ELR (cell line): ENCODE results near the gene NWD2.
"Not testable (repeated sequence)": the region's sequence is repeated elsewhere in the genome, so short reads cannot be mapped to it uniquely, and the experiment has no call there.

Source experiments
- DNase-seq: peaks from one replicate; pipeline ENCODE4 v3.0.0-alpha.2; 2015; ENCODE audit warnings: low read depth

The NWD2 gene, protein sequence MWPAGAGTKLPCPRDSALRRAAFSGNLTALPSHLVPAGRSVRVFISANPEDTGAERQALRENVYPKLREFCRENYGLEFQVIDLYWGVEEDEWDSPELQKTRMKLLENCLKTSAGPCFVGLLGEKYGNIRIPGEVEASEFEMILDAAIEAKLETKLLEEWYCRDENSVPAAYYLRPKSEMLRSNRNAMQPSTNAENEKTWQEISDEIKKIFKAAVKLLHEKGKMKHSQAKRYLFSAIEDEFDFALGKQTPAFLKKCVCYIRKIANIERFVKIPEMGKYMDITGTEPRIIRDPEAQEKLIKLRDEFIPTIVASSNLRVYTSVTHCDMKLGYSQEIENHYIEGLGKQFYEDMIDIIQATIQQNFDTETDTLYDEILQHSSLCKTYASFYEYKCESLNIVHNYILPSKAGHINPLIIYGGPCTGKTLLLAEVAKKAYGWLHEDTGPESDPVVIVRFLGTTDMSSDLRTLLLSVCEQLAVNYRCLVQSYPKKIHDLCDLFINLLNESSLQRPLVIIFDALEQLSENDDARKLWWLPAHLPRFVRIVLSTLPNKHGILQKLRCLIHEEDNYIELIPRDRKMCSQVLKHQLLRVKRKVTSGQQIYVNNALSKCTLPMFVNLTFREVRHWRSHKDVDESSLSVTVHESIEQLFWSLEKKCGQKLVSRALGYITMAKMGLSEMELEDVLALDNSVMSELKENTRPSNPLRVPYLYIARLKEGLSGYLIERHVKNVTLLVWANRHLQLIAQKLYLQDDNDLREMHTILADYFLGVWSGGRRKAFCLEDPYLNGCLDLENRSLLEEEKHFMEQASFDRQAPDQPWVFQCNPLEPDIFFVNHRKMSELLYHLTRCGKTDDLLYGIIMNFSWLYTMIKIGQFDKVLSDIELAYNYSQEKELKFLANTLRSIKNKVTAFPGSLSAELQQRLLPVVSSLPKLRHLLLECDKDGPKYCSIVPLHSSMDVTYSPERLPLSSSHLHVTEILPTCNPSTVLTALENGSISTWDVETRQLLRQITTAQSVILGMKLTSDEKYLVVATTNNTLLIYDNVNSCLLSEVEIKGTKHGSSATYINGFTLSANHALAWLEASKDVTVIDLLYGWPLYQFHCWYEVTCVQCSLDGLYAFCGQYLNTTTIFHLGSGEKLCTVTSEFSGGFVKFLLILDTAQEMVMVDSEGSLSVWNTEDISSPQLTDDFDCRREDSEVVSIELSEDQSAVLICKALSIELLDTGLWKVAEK (N-terminal part only)

DNA sequence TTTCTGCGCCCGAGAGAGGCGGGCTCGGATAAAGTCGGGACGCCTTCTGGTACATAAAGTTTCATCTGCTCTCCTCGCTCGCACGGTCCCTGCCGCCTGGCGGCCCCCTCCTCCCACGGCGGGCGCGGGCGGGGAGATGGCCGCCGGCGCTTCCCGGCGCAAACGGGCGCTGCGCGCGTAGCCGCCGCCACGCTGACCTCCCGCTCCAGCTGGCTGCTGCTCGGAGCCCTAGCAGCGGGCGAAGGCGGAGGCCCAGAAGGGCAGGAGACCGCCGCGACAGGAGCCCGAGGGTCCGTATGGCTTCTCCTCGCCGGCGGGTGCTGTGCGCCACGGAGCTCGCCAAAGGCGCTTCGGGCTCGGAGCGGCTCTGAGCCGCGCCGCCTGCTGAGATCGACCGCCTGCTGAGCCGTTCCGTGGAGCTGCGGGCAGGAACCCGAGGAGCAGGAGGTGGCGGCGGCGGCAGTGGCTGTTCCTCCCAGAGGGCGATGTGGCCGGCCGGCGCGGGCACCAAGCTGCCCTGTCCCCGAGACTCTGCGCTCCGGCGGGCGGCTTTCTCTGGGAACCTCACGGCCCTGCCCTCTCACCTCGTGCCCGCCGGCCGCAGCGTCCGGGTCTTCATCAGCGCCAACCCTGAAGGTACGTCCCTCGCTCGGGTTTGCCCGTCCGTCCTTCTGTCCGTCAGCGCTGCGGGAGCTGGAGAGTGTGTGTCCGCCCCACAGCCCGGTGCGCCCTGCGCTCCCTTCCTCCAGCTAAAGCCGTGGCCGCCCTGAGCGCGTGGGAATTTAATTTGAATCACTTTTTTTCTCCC is at the start of gene NWD2:
TSS of gene NWD2 (plus strand) at position 161 of the 808 bp plus-strand sequence. CDS start at position 486, 325 bp downstream.
- DNase-seq: no peak

DNA sequence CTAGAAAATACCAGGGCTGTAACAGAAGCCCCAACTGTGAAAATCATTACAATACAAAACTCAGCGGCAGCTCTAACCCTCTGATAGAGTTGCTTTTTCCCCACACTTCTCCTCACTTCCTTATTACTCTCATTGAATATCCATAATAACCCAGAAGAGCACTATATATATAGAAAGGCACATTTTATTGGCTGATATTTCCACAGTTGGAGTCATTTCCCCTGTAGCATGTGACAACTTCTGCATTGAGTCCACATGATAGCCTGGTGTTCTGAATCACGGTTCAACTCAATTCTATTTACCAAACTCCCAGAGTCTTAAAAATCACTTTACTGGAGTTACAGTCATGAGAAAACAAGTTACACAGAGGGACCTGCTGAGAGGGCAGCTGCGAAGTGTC is 46.6 kb upstream of the NWD2 start:
- DNase-seq: no peak

- DNase-seq: not testable (repeated sequence)
These were observed 39.8 kb upstream of the NWD2 start for GRCh38 chr4:37204740-37205139.

DNA sequence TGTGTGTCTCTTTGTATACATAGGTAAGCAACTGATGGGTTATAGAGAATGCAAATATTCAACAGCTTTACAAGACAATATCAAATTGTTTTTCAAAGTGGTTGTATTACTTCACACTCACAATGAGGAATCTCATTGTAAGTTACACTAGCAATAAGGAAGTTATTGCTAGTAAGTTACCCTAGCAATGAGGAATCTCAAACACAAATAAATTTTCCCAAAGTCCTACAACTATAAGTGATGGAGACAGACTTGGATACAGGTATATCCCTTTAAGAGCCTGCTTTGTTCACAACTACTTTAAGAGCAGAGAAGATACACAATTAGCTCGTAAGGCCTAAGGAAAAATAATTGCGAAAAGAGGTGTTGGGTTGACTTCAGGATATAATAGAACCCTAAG is 28.3 kb upstream of the NWD2 start:
- no peak for DNase-seq

GRCh38 chr4:37219242-37219641 is 25.3 kb upstream of the NWD2 start:
- no peak for DNase-seq

DNA sequence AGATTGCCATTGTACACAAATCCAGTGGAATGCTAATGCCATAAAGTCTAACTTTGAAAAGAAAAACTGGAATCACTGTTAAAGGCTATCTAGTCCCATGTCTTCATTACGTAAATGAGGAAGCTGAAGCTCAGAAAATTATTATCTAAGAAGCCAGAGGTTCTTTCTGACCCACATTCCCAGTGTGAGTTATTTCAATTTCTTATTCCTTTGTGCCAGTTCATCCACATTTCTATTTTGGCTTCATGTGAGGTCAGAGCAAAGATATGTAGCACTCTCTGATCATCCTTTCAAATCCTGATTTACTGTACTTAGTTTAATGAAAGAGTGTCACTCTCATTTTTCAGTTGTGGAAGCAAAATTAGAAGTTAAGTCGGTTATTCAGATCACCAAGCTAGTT is 24.6 kb upstream of the NWD2 start:
- no peak for DNase-seq

DNA sequence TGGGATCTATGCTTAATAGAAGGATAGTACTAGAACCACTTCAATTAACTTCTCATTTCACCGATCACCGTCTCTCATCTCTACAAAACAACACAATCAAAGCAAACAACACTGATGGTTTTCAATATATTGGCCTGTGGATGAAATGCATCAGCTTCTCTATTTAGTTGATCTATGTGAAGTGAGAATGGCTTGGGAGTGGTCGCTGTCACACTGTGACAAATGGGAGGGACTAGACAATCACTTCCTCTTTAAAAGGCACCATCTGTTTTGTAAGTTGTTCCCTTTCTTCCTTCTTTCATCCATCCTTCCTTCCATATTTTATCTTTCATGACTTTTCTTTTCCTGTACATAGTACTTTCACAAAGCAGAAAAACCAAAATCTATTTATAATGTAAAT is 23.9 kb upstream of the NWD2 start:
- DNase-seq: no peak

- DNase-seq: no peak
These were observed 20.8 kb upstream of the NWD2 start for GRCh38 chr4:37223732-37224131.

DNA sequence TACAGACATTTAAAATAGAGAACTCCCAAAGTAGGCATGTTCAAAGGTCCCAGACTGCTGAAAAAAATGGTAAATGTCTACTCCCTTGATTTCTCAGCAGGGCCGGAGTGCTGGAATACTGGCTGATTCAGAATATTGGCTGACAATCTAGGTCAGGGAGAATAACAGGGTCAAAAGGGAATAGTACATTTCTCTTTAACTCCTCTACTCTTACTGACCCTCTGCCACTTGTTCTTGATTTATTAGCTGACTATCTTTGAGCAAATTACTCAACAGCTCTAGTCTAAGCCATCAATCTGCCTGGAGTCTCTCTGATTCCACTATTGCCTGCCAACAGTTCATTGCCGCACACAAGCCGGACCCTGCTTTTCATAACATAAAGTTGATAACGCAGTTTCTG is 19.7 kb upstream of the NWD2 start:
- no peak for DNase-seq

DNA sequence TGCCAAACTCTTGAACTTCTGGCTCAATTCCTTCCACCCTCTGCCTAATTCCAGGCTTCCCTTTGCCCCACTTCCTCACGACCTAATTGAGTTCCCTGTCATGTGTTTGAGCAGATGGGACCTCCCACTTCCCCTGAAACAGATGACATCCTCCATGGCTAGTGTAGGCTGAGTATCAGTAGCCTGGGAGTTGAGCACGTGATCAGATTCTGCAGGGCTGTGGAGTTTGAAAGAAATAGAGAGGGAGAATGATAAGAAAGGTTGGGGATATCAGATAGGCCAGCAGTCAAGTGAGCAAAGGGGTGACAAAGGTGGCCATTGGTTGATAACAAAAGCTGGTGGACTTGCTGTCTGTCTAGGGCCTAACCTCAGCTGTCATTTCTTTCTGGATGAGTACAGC is 18.8 kb upstream of the NWD2 start:
- DNase-seq: no peak

- no peak for DNase-seq
These were observed 12.2 kb upstream of the NWD2 start for GRCh38 chr4:37232315-37232714.

DNA sequence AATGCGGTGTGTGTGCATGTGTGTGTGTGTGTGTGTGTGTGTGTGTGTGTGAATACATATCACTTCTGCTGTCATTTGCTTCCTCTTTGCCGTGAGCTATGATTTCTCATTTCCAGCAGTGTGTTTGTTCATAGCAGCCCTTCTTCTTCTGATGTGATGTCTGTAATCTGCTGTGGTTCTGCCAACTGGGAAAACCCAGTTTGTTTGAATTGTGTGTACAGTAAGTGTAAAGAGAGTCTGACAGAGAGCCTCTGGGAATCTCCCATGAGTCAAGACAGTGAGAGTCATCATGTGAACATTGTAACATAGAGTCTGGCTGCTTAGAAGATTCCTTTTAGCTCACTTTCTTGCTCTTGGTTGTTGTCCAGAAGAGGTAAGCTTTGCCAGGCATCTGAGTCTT is 8.4 kb upstream of the NWD2 start:
- DNase-seq: no peak

- DNase-seq: no peak
These were observed 2.9 kb upstream of the NWD2 start for GRCh38 chr4:37241647-37242046.

DNA sequence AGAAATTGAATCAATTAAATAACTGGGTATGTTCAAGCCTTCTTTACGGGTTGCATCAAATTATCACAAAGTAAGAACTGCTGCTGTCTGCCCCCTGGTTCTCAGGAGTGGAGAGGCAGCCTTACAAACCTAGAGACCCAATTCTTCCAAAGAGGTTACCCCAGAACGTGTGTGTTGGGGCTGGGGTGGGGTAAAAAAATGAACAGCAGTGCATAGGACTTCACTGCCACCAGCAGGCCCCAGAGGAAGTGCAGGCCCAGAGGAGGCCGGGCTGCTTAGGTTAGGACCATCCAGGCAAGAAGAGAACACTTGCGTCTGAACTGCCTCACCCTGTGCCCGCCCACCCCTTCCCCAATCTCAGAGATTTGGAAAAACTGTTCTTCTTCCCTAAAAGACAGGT is 1.5 kb upstream of the NWD2 start:
- DNase-seq: no peak

DNA sequence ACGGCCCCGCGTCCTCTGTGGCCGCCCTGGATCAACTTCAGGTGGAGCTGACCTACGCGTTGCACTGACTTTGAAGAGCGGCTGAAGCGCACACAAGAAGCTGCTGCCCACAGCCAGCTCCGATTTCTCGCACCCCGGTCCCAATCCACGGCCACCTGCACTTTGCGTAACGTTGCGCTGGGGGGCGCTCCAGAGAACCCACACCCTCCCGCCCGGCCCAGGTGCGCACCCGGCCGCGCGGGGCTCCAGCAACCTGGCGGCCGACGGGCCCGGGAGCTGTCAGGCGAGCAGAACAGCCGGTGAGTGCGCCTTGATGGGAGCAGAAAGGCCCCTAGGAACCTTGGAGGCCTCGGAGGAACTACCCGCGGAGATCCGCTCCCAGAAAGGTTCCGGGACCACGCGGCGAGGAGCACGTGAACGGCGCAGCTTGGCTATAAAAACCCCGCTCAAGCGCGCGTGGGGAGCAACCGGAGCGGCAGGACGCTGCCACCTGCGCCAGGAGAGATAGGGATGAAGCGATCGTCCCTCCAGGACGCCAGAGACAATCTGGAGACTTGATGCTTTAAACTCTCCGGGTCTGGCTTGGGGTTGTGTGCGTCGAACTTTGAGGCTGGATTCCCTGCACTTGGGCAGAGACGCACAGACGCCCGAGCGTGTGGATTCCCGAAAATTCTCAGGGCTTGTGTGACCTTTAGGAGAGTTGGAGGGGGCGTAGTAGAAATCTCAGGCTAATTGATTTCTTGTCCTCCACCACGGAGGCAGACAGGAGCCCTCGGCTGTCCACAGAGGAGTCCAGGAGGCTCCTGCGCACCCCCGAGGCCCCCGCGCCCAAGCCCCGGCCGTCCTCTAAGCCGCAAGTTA is 591 bp upstream of the NWD2 start:
- DNase-seq: no peak

DNA sequence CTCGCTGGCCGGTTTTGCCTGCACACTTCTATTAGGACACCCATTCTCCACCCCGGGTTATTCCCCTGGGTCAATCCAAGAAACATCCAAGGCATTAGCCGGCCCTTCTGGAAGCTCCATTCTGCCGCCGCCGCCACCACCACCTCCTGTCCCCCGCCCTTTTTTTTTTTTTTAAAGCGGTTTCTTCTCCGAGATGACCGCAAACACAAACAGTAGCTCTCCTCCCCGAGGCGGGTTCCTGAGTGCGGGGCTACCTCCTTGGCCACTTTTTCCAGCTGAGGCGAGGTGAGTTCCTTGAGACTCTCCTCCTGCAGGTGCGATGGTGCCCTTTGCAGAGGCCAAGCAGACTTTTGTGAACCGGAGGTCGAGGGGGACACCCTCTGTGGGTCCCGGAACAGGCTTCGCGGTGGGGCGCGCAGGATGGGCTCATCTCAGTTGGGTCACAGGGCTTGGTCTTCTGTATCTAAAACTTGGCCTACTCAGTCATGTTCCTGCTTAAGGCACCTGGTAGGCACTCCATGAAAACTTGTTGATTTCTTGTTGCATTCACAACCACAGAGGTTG is 930 bp downstream of the NWD2 start:
- no peak for DNase-seq

DNA sequence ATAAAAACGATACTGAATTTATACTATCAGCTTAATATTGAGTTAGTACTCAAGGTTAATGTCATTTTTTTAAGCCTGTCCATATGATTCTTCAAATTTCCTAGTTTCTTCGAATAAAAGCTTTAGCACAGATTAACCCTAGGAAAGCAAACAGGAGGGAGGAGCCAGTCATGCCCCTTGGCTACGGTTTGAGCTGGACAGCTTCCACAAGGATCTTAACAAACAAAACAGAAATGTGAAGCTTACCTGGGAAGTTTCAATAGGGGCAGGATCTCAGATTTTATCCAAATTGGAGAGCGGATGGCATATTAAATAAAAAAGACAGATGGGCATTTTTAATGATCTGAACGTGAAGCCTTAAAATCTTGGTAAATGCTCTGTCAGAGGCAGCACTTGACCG is 2.3 kb downstream of the NWD2 start:
- no peak for DNase-seq

GRCh38 chr4:37258221-37258620 is 13.7 kb downstream of the NWD2 start:
- no peak for DNase-seq

DNA sequence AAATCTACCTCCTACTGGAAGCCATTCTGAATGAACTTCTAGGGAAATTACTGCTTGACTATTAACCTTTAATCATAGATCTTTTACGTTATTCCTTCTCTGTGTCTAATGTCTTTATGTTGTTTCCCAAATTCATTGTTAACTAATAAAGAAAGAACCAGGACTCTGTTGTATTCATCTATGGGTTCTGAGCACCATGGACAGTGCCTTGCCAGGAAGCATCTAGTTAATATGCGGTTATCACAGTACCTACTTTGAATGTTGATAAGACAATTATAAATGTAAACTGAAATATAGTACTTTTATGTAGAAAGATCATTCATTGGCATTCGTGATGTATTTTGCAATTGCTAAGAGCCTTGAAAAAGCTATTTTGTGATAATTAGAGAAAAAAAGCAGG is 23.8 kb downstream of the NWD2 start:
- DNase-seq: no peak

- DNase-seq: no peak
These were observed 34.6 kb downstream of the NWD2 start for GRCh38 chr4:37279121-37279520.
